ENCODE results near the gene CDH23. TPM values are rescaled to one million over a fixed set of nuclear protein-coding genes. Genes with fewer than 3 reads are reported as not detected.

Gene CDH23
- polyA plus RNA-seq, 1 donor (not counting 4 experiments of a cell fraction or from before 2014, with no cell fraction given) = 0.01 TPM

- Histone ChIP-seq H3K27ac (ENCODE audit: control insufficient read depth, insufficient read depth, low read length) (no peak overlapping the region), H3K79me2 (ENCODE audit: control insufficient read depth, insufficient read depth, low read length) (no peaks in the 10 kb centered on the region), H3K4me1 (ENCODE audit: control insufficient read depth, extremely low read depth, insufficient read depth, low read length) (peaks cover 11% of the 10 kb centered on the region), H3K4me3 (ENCODE audit: control insufficient read depth in 2 of 3, extremely low read depth in 1 of 3, insufficient read depth in 2 of 3, low read depth in 1 of 3, low read length in 3 of 3) (no peak overlapping the region), H3K4me2 (ENCODE audit: control insufficient read depth, extremely low read depth, insufficient read depth, low read depth, low read length) (no peak overlapping the region), H3K9me1 (ENCODE audit: control insufficient read depth, extremely low read depth, insufficient read depth, low read length) (no peaks in the 10 kb centered on the region), H4K20me1 (ENCODE audit: control insufficient read depth, extremely low read depth, insufficient read depth, low read length) (no peaks in the 10 kb centered on the region), H3K9me3 (ENCODE audit: control insufficient read depth, low read depth, low read length) (no peaks in the 10 kb centered on the region), H3K9ac (ENCODE audit: control insufficient read depth, extremely low read depth, insufficient read depth, low read length) (no peak overlapping the region), H3K27me3 (ENCODE audit: control insufficient read depth, extremely low read depth, insufficient read depth, low read length) (peaks cover 7% of the 10 kb centered on the region), H3K36me3 (ENCODE audit: control insufficient read depth in 2 of 2, extremely low read depth in 1 of 2, insufficient read depth in 2 of 2, low read length in 2 of 2) (no peaks in the 10 kb centered on the region), H2AFZ (ENCODE audit: control insufficient read depth, low read length) (no peak overlapping the region)
- no peak for TF ChIP-seq CTCF (optimal IDR thresholded peaks at IDR 0.05 in 1 of 3, IDR thresholded peaks at IDR 0.05 in 1 of 3, conservative IDR thresholded peaks at IDR 0.05 in 1 of 3; ENCODE audit: extremely low read depth in 1 of 3, insufficient read depth in 2 of 3, low read length in 3 of 3)
- FAIRE-seq (no peak), DNase-seq (ENCODE audit: low read depth, low spot score) (no peak)
- dilution Hi-C loops (cut with MboI; ENCODE audit: extremely low pct_ligation_motif_present, low sequenced_read_pairs) = no loop called here
Measured at GRCh38 chr10:71516890-71517289, 120.2 kb downstream of the CDH23 start.

GRCh38 chr10:71517298-71518169 is 120.8 kb downstream of the CDH23 start:
- no peak overlapping the region for H2AFZ ChIP-seq (ENCODE audit: control insufficient read depth, low read length)
- H3K9ac ChIP-seq (ENCODE audit: control insufficient read depth, extremely low read depth, insufficient read depth, low read length) = no peak overlapping the region
- no peak overlapping the region for H3K4me3 ChIP-seq (ENCODE audit: control insufficient read depth in 2 of 3, extremely low read depth in 1 of 3, insufficient read depth in 2 of 3, low read depth in 1 of 3, low read length in 3 of 3)
- dilution Hi-C loops (cut with MboI; ENCODE audit: extremely low pct_ligation_motif_present, low sequenced_read_pairs) = no loop called here
- FAIRE-seq (no peak), DNase-seq (ENCODE audit: low read depth, low spot score) (no peak)
- peaks cover 7% of the 10 kb centered on the region for H3K27me3 ChIP-seq (ENCODE audit: control insufficient read depth, extremely low read depth, insufficient read depth, low read length)
- TF ChIP-seq EZH2 (IDR thresholded peaks at IDR 0.05; ENCODE audit: low read length) (no peak), CTCF (optimal IDR thresholded peaks at IDR 0.05 in 1 of 3, IDR thresholded peaks at IDR 0.05 in 1 of 3, conservative IDR thresholded peaks at IDR 0.05 in 1 of 3; ENCODE audit: extremely low read depth in 1 of 3, insufficient read depth in 2 of 3, low read length in 3 of 3) (no peak)
- H4K20me1 ChIP-seq (ENCODE audit: control insufficient read depth, extremely low read depth, insufficient read depth, low read length) = no peaks in the 10 kb centered on the region
- peaks cover 9% of the 10 kb centered on the region for H3K4me1 ChIP-seq (ENCODE audit: control insufficient read depth, extremely low read depth, insufficient read depth, low read length)
- H3K36me3 ChIP-seq (ENCODE audit: control insufficient read depth in 2 of 2, extremely low read depth in 1 of 2, insufficient read depth in 2 of 2, low read length in 2 of 2) = no peaks in the 10 kb centered on the region
- no peak overlapping the region for H3K27ac ChIP-seq (ENCODE audit: control insufficient read depth, insufficient read depth, low read length)
- H3K4me2 ChIP-seq (ENCODE audit: control insufficient read depth, extremely low read depth, insufficient read depth, low read depth, low read length) = no peak overlapping the region
- no peaks in the 10 kb centered on the region for H3K9me1 ChIP-seq (ENCODE audit: control insufficient read depth, extremely low read depth, insufficient read depth, low read length)
- H3K79me2 ChIP-seq (ENCODE audit: control insufficient read depth, insufficient read depth, low read length) = no peaks in the 10 kb centered on the region
- H3K9me3 ChIP-seq (ENCODE audit: control insufficient read depth, low read depth, low read length) = no peaks in the 10 kb centered on the region
